GM19455 (cell line): ENCODE measurements around the gene NANOG.
"Not testable (repeated sequence)": the region's sequence is repeated elsewhere in the genome, so short reads cannot be mapped to it uniquely, and the experiment has no call there.

Experiments used
- ATAC-seq: cut with Tn5 transposase; IDR thresholded peaks from one replicate; pipeline ENCODE4 v1.9.1; 2021; ENCODE audit not compliant: unreplicated experiment

Gene NANOG

GRCh38 chr12:7788884-7789528 is at the start of gene NANOG:
Gene NANOG (plus strand): TSS chr12:7789402. CDS start chr12:7789615, 213 bp downstream.
- ATAC-seq, result not testable (repeated sequence)

GRCh38 chr12:7747246-7747645 is 42.0 kb upstream of the NANOG start, which contains the start of gene CLEC4C:
Gene CLEC4C (minus strand): TSS chr12:7747375. CDS start chr12:7747348, 27 bp downstream.
- no peak for ATAC-seq

- ATAC-seq, result no peak
These were observed 40.4 kb upstream of the NANOG start for GRCh38 chr12:7748852-7749251.

- no peak for ATAC-seq
These were observed 39.8 kb upstream of the NANOG start for GRCh38 chr12:7749442-7749841.

- ATAC-seq, result no peak
These were observed 38.9 kb upstream of the NANOG start for GRCh38 chr12:7750350-7750749.

- no peak for ATAC-seq
These were observed 37.8 kb upstream of the NANOG start for GRCh38 chr12:7751394-7751793.

GRCh38 chr12:7751941-7752922 is 37.0 kb upstream of the NANOG start:
- ATAC-seq, result not testable (repeated sequence)

- not testable (repeated sequence) for ATAC-seq
These were observed 33.5 kb upstream of the NANOG start for GRCh38 chr12:7755668-7756067.

GRCh38 chr12:7756993-7757392 is 32.2 kb upstream of the NANOG start:
- ATAC-seq, result no peak

- ATAC-seq, result no peak
These were observed 30.4 kb upstream of the NANOG start for GRCh38 chr12:7758766-7759140.

- no peak for ATAC-seq
These were observed 19.2 kb upstream of the NANOG start for GRCh38 chr12:7769999-7770398.

GRCh38 chr12:7781274-7781673 is 7.9 kb upstream of the NANOG start:
- no peak for ATAC-seq

- ATAC-seq, result no peak
These were observed 7.1 kb upstream of the NANOG start for GRCh38 chr12:7782055-7782454.

- not testable (repeated sequence) for ATAC-seq
These were observed 5.8 kb upstream of the NANOG start for GRCh38 chr12:7783433-7783832.

- ATAC-seq, result no peak
These were observed 4.5 kb upstream of the NANOG start for GRCh38 chr12:7784701-7785100.

GRCh38 chr12:7787574-7788293 is 1.5 kb upstream of the NANOG start:
- no peak for ATAC-seq

GRCh38 chr12:7788294-7788660 is 925 bp upstream of the NANOG start:
- ATAC-seq, result no peak

- ATAC-seq, result no peak
These were observed 4.0 kb downstream of the NANOG start for GRCh38 chr12:7793211-7793610.

- not testable (repeated sequence) for ATAC-seq
These were observed 8.1 kb downstream of the NANOG start for GRCh38 chr12:7797269-7797668.

GRCh38 chr12:7797698-7798398 is 8.6 kb downstream of the NANOG start:
- no peak for ATAC-seq
